ENCODE measurements around the gene COL4A2. TPM values are rescaled to one million over a fixed set of nuclear protein-coding genes. Genes with fewer than 3 reads are reported as not detected.

COL4A2 gene
- polyA plus RNA-seq, 2 of the 4 experiments (the other 2 are of a cell fraction) = 46.9 to 119 TPM

DNA sequence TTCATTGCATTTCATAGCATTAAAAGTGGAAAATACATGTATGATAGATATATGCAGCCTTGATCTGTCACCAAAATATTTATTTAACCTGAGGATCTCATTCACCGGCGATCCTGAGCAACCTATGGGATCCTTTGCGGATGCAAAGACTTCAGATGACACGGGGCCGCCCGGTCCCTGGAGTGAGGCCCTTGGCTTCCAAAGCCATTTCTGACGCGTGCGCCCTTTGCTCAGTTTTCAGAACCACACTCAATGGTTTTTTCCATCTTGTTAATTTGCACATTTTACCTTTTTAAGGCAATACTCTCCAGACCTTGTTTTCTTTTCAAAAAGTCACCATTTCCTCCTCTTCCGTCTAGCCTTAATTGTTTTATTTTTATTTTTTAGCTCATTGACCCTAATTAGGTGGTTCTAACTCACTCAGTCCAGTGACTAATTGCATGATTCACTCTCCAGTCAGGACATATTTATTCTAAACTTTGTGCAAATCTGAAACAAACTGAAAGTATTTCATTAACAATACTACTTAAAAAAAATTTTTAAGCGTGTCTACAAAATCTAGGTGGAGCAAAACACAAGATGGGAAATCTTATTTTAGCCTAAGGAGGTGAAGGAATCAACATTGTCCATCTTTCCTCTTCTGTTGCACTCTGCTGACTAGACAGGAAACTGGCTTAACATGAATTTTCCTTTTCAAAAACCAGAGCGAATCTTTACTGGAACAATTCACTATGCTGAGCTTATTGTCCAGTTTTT lies 48.0 kb upstream of the COL4A2 start:
- Histone ChIP-seq H3K4me1 (peaks cover 21% of the 10 kb centered on the region), H3K27ac (no peak overlapping the region), H3K4me3 (no peak overlapping the region), H3K9me3 (no peaks in the 10 kb centered on the region), H3K4me2 (no peak overlapping the region)
- ChIA-PET CTCF (interaction anchor here (1.6 to 2.3 kb wide), 2 partner anchors 8 to 196 kb away, joined by 3 to 4 read pairs; no protein-coding TSS in a partner anchor), POLR2A (no interaction called here)
- no peak for TF ChIP-seq ZSCAN20 (CRISPR knock-in tag; IDR thresholded peaks at IDR 0.05)
- TF ChIP-seq NFE2L2 (conservative IDR thresholded peaks at IDR 0.05; ENCODE audit: low read length) = no peak
- TF ChIP-seq ESRRA (IDR thresholded peaks at IDR 0.05; ENCODE audit: borderline replicate concordance, low read length) = no peak
- no peak for TF ChIP-seq RAD21 (conservative IDR thresholded peaks at IDR 0.05 in 1 of 2, IDR thresholded peaks at IDR 0.05 in 1 of 2)
- peak; percentile 15 for TF ChIP-seq MAFK (IDR thresholded peaks at IDR 0.05; ENCODE audit: partially characterized antibody)
- DNase-seq (ENCODE audit: low read depth in 1 of 2, low spot score in 1 of 2) = no peak
- no peak for FAIRE-seq
- ATAC-seq = no peak
- 92% methylated on average over 12 of the region's 12 CpGs for WGBS (ENCODE audit: missing lambda C conversion rate)

DNA sequence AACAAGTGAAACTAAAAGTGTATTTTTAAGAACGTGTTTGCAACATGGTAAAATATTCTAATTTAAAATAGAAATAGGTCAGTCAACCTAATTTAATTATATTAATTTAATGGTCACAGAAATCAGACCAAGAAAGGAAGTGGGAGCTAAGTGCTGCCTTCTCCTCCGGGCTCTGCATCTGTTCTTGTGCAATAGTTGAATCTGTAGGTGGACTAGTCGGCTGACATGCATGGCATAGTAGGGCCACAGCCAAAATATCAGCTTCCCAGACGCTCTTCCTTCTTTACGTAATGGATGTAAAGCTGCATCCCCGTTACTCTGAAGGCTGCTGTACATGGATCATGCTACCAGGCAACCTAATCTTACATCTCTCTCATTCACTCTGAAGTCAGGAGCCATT lies 47.4 kb upstream of the COL4A2 start:
- Histone ChIP-seq H3K9me3 (no peaks in the 10 kb centered on the region), H3K4me3 (no peak overlapping the region), H3K27ac (no peak overlapping the region), H3K4me2 (no peak overlapping the region), H3K4me1 (peaks cover 23% of the 10 kb centered on the region)
- no peak for ATAC-seq
- FAIRE-seq = no peak
- ChIA-PET CTCF (interaction anchor here (2.3 kb wide), 1 partner anchor 9 kb away, joined by 4 read pairs; no protein-coding TSS in a partner anchor), POLR2A (no interaction called here)
- DNase-seq (ENCODE audit: low read depth in 1 of 2, low spot score in 1 of 2) = no peak
- WGBS (ENCODE audit: missing lambda C conversion rate) = 76% methylated on average over 6 of the region's 6 CpGs
- TF ChIP-seq PHF8 (IDR thresholded peaks at IDR 0.05; ENCODE audit: borderline replicate concordance, low read depth) (no peak), CEBPB (IDR thresholded peaks at IDR 0.05) (no peak), SMC3 (IDR thresholded peaks at IDR 0.05) (no peak), POLR2A (IDR thresholded peaks at IDR 0.05; ENCODE audit: low read length) (no peak)
- TF ChIP-seq, protein P1, sequence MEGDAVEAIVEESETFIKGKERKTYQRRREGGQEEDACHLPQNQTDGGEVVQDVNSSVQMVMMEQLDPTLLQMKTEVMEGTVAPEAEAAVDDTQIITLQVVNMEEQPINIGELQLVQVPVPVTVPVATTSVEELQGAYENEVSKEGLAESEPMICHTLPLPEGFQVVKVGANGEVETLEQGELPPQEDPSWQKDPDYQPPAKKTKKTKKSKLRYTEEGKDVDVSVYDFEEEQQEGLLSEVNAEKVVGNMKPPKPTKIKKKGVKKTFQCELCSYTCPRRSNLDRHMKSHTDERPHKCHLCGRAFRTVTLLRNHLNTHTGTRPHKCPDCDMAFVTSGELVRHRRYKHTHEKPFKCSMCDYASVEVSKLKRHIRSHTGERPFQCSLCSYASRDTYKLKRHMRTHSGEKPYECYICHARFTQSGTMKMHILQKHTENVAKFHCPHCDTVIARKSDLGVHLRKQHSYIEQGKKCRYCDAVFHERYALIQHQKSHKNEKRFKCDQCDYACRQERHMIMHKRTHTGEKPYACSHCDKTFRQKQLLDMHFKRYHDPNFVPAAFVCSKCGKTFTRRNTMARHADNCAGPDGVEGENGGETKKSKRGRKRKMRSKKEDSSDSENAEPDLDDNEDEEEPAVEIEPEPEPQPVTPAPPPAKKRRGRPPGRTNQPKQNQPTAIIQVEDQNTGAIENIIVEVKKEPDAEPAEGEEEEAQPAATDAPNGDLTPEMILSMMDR (IDR thresholded peaks at IDR 0.05) = no peak

DNA sequence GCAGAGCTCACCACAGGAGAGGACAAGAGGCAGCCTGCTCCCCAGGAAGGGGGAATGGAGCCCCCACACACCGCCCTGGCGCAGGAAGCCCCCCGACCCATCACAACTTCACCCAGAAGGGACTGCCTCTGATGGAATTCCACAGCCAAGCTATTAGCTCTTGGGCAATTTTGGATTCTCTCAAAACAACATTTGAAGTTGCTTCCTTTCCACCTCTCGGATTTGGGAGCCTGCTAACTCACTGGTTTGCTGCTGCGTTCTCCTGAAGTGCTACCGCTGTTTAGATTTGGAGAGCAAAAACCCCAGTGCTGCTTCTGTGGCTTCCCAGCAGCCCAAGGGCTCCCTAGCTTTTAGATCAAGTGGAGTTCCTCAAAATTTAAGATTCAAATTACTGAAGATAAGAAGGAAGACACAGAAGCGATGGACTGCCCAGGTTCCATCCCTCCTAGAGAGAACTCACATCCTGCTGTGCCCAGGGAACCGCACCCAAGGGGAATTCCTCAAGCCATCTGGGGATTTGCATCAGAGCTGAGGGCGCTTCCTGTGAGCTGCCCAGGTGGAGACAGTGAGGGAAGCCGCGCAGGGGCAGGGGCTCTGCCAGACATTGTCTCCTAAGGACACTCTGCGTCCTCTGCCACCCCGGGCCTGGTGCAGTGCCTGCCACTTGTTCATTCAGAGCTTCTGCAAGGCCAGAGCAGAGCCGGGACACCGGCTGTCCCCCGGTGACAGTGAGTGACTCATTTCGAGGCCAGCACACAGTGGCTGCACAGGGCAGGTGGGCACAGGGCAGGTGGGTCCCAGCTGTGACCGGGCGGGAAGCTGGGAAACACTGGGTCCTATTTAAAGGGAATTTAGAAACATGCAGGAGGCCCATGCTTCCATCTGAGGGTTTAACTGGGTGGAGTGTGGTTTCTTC lies 45.7 kb upstream of the COL4A2 start:
- WGBS (ENCODE audit: missing lambda C conversion rate) = 78% methylated on average over 12 of the region's 19 CpGs
- CTCF ChIA-PET = interaction anchor here (0.8 to 1.8 kb wide), 7 partner anchors 8 to 151 kb away, joined by 3 to 4 read pairs (median 3); no protein-coding TSS in a partner anchor
- ATAC-seq (peak in 1 of 2 experiments; percentile 54; a peak in 3 of 6 replicates), DNase-seq (ENCODE audit: low read depth in 1 of 2, low spot score in 1 of 2) (no peak), FAIRE-seq (no peak)
- POLR2A ChIA-PET = no interaction called here
- TF ChIP-seq CBX2 (IDR thresholded peaks at IDR 0.05; ENCODE audit: borderline replicate concordance, low read depth) (no peak), FOXS1 (CRISPR knock-in tag; IDR thresholded peaks at IDR 0.05) (no peak), BHLHE40 (IDR thresholded peaks at IDR 0.05; ENCODE audit: low read depth, low read length) (no peak), PHF8 (IDR thresholded peaks at IDR 0.05; ENCODE audit: borderline replicate concordance, low read depth) (no peak), CHD4 (IDR thresholded peaks at IDR 0.05; ENCODE audit: borderline replicate concordance) (no peak), SREBF2 (IDR thresholded peaks at IDR 0.05) (no peak), HDAC2 (IDR thresholded peaks at IDR 0.05) (no peak), RFX5 (IDR thresholded peaks at IDR 0.05) (no peak), MYC (IDR thresholded peaks at IDR 0.05; ENCODE audit: borderline replicate concordance, low read length) (no peak), TP53 (CRISPR knock-in tag; IDR thresholded peaks at IDR 0.05) (no peak), ZC3H11A (IDR thresholded peaks at IDR 0.05) (no peak), CBX8 (IDR thresholded peaks at IDR 0.05) (no peak), FOSL2 (IDR thresholded peaks at IDR 0.05) (no peak), FOSL2 (CRISPR knock-in tag; IDR thresholded peaks at IDR 0.05) (no peak), ZNF302 (CRISPR knock-in tag; IDR thresholded peaks at IDR 0.05) (no peak), RAD21 (conservative IDR thresholded peaks at IDR 0.05 in 1 of 2, IDR thresholded peaks at IDR 0.05 in 1 of 2) (no peak), HOXA7 (CRISPR knock-in tag; IDR thresholded peaks at IDR 0.05) (no peak), HEYL (CRISPR knock-in tag; IDR thresholded peaks at IDR 0.05) (no peak)
- TF ChIP-seq, protein P2, sequence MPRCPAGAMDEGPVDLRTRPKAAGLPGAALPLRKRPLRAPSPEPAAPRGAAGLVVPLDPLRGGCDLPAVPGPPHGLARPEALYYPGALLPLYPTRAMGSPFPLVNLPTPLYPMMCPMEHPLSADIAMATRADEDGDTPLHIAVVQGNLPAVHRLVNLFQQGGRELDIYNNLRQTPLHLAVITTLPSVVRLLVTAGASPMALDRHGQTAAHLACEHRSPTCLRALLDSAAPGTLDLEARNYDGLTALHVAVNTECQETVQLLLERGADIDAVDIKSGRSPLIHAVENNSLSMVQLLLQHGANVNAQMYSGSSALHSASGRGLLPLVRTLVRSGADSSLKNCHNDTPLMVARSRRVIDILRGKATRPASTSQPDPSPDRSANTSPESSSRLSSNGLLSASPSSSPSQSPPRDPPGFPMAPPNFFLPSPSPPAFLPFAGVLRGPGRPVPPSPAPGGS (IDR thresholded peaks at IDR 0.05) = no peak
- TF ChIP-seq, protein P3, sequence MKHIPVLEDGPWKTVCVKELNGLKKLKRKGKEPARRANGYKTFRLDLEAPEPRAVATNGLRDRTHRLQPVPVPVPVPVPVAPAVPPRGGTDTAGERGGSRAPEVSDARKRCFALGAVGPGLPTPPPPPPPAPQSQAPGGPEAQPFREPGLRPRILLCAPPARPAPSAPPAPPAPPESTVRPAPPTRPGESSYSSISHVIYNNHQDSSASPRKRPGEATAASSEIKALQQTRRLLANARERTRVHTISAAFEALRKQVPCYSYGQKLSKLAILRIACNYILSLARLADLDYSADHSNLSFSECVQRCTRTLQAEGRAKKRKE (CRISPR knock-in tag; IDR thresholded peaks at IDR 0.05; ENCODE audit: low read depth) = no peak
- TF ChIP-seq, protein P4, sequence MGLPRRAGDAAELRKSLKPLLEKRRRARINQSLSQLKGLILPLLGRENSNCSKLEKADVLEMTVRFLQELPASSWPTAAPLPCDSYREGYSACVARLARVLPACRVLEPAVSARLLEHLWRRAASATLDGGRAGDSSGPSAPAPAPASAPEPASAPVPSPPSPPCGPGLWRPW (IDR thresholded peaks at IDR 0.05) = no peak
- Histone ChIP-seq H3K4me3 (no peak overlapping the region), H3K4me1 (peaks cover 23% of the 10 kb centered on the region), H3K9me3 (no peaks in the 10 kb centered on the region), H3K27ac (peak overlapping the region in 1 of 2 experiments; percentile 64; a peak in 3 of 6 replicates), H3K4me2 (no peak overlapping the region)
